Neural cell (in vitro differentiated cells): ENCODE data around the gene USP31. TPM values are rescaled to one million over a fixed set of nuclear protein-coding genes. Genes with fewer than 3 reads are reported as not detected.

Source experiments
- H2AFZ ChIP-seq: fragments of 200-600, 300-800 bp; sonication (generic), shearing (Covaris generic); 2 replicates; pipeline ENCODE4 v1.6.0; 2014; ENCODE audit warnings: low read depth, mild to moderate bottlenecking, antibody characterized with exemption, low read length, moderate library complexity
- H3F3A ChIP-seq: fragments of 200-600 bp; shearing (Covaris generic); 2 replicates; pipeline ENCODE4 v1.6.1; 2016; ENCODE audit warnings: mild to moderate bottlenecking, moderate library complexity, mixed read lengths, antibody characterized with exemption, low read length; ENCODE audit not compliant: insufficient read depth, poor library complexity, severe bottlenecking
- H3K27ac ChIP-seq: fragments of 200-600, 300-800 bp; sonication (generic), shearing (Covaris generic); 2 replicates; pipeline ENCODE4 v1.5.1; 2014; ENCODE audit warnings: mild to moderate bottlenecking, low read length, moderate library complexity
- H3K27me3 ChIP-seq: fragments of 300-800, 200-600 bp; sonication (generic), shearing (Covaris generic); 2 replicates; pipeline ENCODE4 v1.6.0; 2014; ENCODE audit warnings: mild to moderate bottlenecking, low read depth, low read length, moderate library complexity; ENCODE audit not compliant: insufficient read depth
- H3K36me3 ChIP-seq: fragments of 300-800, 200-600 bp; sonication (generic), shearing (Covaris generic); 2 replicates; pipeline ENCODE4 v1.5.1; 2014; ENCODE audit warnings: mild to moderate bottlenecking, antibody characterized with exemption, low read length, moderate library complexity; ENCODE audit not compliant: insufficient read depth
- H3K4me2 ChIP-seq: fragments of 300-800, 200-600 bp; sonication (generic), shearing (Covaris generic); 2 replicates; pipeline ENCODE4 v1.6.0; 2014; ENCODE audit warnings: mild to moderate bottlenecking, low read length
- H3K4me3 ChIP-seq: fragments of 300-800, 200-600 bp; sonication (generic), shearing (Covaris generic); 2 replicates; pipeline ENCODE4 v1.5.1; 2014; ENCODE audit warnings: mild to moderate bottlenecking, low read length, moderate library complexity
- H3K79me2 ChIP-seq: fragments of 200-600 bp; shearing (Covaris generic); replicated peaks from 2 replicates; pipeline ENCODE4 v1.6.0; 2014; ENCODE audit warnings: mild to moderate bottlenecking, low read length, moderate library complexity; ENCODE audit not compliant: insufficient read depth
- H3K9ac ChIP-seq: fragments of 300-800, 200-600 bp; sonication (generic), shearing (Covaris generic); 2 replicates; pipeline ENCODE4 v1.6.1; 2016; ENCODE audit warnings: mild to moderate bottlenecking, low read length, mixed read lengths
- H3K9me2 ChIP-seq: fragments of 200-600 bp; shearing (Covaris generic); 2 replicates; pipeline ENCODE4 v1.6.1; 2016; ENCODE audit warnings: mild to moderate bottlenecking, low read length, mixed read lengths; ENCODE audit not compliant: insufficient read depth
- H3K9me3 ChIP-seq: fragments of 200-600, 300-800 bp; sonication (generic), shearing (Covaris generic); 2 replicates; pipeline ENCODE4 v1.6.1; 2016; ENCODE audit warnings: mild to moderate bottlenecking, mixed run types, low read length, moderate library complexity, mixed read lengths
- H4K20me1 ChIP-seq: fragments of 200-600 bp; shearing (Covaris generic); 2 replicates; pipeline ENCODE4 v1.6.1; 2016; ENCODE audit warnings: mild to moderate bottlenecking, mixed run types; ENCODE audit not compliant: insufficient read depth
- EP300 ChIP-seq: fragments of 450-650 bp; conservative IDR thresholded peaks from 2 replicates; pipeline ENCODE4 v1.6.1; 2014; ENCODE audit warnings: antibody characterized with exemption, mild to moderate bottlenecking, moderate library complexity; ENCODE audit not compliant: poor library complexity, severe bottlenecking
- EZH2 ChIP-seq: fragments of 200-600, 300-800 bp; shearing (Covaris generic), sonication (generic); IDR thresholded peaks from 2 replicates; pipeline ENCODE4 v1.6.1; 2014; ENCODE audit warnings: antibody characterized with exemption, low read length, borderline replicate concordance, mild to moderate bottlenecking; ENCODE audit not compliant: insufficient read depth, poor library complexity, severe bottlenecking
- MXI1 ChIP-seq: fragments of 450-650 bp; conservative IDR thresholded peaks from 2 replicates; pipeline ENCODE4 v1.6.1; 2014; ENCODE audit warnings: antibody characterized with exemption, mild to moderate bottlenecking; ENCODE audit not compliant: poor library complexity, severe bottlenecking
- POLR2AphosphoS5 ChIP-seq: IDR thresholded peaks from 2 replicates; pipeline ENCODE4 v1.6.1; 2012
- RAD21 ChIP-seq: fragments of 450-650 bp; conservative IDR thresholded peaks from 2 replicates; pipeline ENCODE4 v1.6.1; 2014; ENCODE audit warnings: antibody characterized with exemption, mild to moderate bottlenecking, moderate library complexity
- SMC3 ChIP-seq: fragments of 450-650 bp; conservative IDR thresholded peaks from 2 replicates; pipeline ENCODE4 v1.6.1; 2014; ENCODE audit warnings: antibody characterized with exemption, mild to moderate bottlenecking, moderate library complexity; ENCODE audit not compliant: poor library complexity
- TAF1 ChIP-seq: IDR thresholded peaks from 2 replicates; pipeline ENCODE4 v1.6.1; 2012; ENCODE audit warnings: low read depth
- polyA plus RNA-seq: library from polyadenylated mRNA; depleted of rRNA; stranded (reverse); fragments of >200 nt; gene quantifications from 2 replicates; pipeline ENCODE4 v1.2.3, GENCODE V29; 2014
- TF ChIP-seq, protein P1 (sequence below): IDR thresholded peaks from 2 replicates; pipeline ENCODE4 v1.6.1; 2012; ENCODE audit warnings: borderline replicate concordance
- TF ChIP-seq, protein P2 (sequence below): fragments of 450-650 bp; IDR thresholded peaks from 2 replicates; pipeline ENCODE4 v1.5.1; 2014; ENCODE audit warnings: antibody characterized with exemption, mild to moderate bottlenecking, moderate library complexity; ENCODE audit not compliant: poor library complexity, severe bottlenecking

USP31 gene
- polyA plus RNA-seq, 1 donor from 2014 or later: 5.8 TPM

DNA sequence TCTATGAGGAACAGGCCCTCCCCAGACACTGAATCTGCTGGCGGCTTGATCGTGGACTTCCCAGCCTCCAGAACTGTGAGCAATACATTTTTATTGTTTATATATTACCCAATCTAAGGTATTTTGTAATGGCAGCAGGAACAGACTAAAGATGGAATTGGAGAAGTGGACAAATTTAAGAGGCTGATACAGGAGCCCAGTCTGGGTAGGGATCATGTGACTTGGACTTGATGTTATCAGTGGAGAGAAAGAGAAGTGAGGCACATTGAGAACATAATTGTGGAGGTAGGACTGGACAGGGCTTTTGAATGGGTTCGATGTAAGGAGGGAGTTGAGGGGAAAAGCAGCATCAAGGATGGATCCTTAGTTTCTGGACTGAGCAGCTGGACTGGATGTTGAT, 93.8 kb downstream of the USP31 start:
- no peak overlapping the region for H3K4me3 ChIP-seq
- H3K79me2 ChIP-seq: no peaks in the 10 kb centered on the region
- H3K9me3 ChIP-seq: peaks cover 3% of the 10 kb centered on the region
- H3F3A ChIP-seq: no peaks in the 10 kb centered on the region
- no peaks in the 10 kb centered on the region for H3K9me2 ChIP-seq
- no peak overlapping the region for H3K9ac ChIP-seq
- H2AFZ ChIP-seq: no peak overlapping the region
- H3K27ac ChIP-seq: no peak overlapping the region
- H4K20me1 ChIP-seq: no peaks in the 10 kb centered on the region
- H3K36me3 ChIP-seq: no peaks in the 10 kb centered on the region
- TF ChIP-seq EZH2 (no peak), POLR2AphosphoS5 (no peak), SMC3 (no peak), RAD21 (no peak), EP300 (no peak), TAF1 (no peak), MXI1 (no peak)
- TF ChIP-seq, protein P1, sequence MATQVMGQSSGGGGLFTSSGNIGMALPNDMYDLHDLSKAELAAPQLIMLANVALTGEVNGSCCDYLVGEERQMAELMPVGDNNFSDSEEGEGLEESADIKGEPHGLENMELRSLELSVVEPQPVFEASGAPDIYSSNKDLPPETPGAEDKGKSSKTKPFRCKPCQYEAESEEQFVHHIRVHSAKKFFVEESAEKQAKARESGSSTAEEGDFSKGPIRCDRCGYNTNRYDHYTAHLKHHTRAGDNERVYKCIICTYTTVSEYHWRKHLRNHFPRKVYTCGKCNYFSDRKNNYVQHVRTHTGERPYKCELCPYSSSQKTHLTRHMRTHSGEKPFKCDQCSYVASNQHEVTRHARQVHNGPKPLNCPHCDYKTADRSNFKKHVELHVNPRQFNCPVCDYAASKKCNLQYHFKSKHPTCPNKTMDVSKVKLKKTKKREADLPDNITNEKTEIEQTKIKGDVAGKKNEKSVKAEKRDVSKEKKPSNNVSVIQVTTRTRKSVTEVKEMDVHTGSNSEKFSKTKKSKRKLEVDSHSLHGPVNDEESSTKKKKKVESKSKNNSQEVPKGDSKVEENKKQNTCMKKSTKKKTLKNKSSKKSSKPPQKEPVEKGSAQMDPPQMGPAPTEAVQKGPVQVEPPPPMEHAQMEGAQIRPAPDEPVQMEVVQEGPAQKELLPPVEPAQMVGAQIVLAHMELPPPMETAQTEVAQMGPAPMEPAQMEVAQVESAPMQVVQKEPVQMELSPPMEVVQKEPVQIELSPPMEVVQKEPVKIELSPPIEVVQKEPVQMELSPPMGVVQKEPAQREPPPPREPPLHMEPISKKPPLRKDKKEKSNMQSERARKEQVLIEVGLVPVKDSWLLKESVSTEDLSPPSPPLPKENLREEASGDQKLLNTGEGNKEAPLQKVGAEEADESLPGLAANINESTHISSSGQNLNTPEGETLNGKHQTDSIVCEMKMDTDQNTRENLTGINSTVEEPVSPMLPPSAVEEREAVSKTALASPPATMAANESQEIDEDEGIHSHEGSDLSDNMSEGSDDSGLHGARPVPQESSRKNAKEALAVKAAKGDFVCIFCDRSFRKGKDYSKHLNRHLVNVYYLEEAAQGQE: no peak
- TF ChIP-seq, protein P2, sequence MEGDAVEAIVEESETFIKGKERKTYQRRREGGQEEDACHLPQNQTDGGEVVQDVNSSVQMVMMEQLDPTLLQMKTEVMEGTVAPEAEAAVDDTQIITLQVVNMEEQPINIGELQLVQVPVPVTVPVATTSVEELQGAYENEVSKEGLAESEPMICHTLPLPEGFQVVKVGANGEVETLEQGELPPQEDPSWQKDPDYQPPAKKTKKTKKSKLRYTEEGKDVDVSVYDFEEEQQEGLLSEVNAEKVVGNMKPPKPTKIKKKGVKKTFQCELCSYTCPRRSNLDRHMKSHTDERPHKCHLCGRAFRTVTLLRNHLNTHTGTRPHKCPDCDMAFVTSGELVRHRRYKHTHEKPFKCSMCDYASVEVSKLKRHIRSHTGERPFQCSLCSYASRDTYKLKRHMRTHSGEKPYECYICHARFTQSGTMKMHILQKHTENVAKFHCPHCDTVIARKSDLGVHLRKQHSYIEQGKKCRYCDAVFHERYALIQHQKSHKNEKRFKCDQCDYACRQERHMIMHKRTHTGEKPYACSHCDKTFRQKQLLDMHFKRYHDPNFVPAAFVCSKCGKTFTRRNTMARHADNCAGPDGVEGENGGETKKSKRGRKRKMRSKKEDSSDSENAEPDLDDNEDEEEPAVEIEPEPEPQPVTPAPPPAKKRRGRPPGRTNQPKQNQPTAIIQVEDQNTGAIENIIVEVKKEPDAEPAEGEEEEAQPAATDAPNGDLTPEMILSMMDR: no peak
- H3K27me3 ChIP-seq: no peaks in the 10 kb centered on the region
- no peak overlapping the region for H3K4me2 ChIP-seq

DNA sequence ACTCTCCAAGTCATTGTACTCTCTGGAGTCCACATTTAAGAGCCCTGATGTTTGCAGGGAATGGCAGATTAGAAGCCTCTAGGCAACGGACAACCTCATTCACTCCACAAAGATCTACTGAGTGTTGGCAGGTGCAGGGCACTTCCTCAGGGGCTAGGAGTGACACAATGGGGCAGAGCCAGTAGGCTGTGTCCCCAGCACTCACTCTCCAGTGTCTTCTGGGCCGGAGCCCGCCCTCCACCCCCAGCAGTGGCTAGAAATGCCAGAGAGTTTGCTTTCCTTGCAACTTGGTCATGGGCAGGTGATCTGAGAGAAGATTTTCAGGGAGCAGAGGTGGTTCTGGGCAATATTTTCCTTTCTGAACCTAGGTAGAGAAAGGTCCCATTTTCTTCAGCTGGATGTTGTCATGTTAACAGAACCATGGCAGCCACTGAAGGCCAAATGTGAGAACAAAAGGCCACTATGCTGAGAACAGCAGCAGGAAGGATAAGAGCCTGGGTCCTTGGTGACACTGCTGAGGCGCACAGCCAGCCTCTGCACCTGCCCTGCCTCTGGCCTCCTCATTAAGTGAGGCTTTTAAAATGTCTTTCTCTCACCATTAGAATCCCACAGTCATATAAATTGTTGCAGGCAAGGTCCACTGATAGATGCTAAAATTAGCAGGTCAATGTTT, 96.2 kb downstream of the USP31 start:
- no peak overlapping the region for H3K27ac ChIP-seq
- peaks cover 3% of the 10 kb centered on the region for H3K9me3 ChIP-seq
- H4K20me1 ChIP-seq: no peaks in the 10 kb centered on the region
- H3K27me3 ChIP-seq: no peaks in the 10 kb centered on the region
- H3K9ac ChIP-seq: no peak overlapping the region
- TF ChIP-seq, protein P2: no peak
- TF ChIP-seq, protein P1: no peak
- TF ChIP-seq TAF1 (no peak), EZH2 (no peak), POLR2AphosphoS5 (no peak), MXI1 (no peak), EP300 (no peak), SMC3 (no peak), RAD21 (no peak)
- no peaks in the 10 kb centered on the region for H3K9me2 ChIP-seq
- no peak overlapping the region for H3K4me3 ChIP-seq
- H3K36me3 ChIP-seq: no peaks in the 10 kb centered on the region
- H2AFZ ChIP-seq: no peak overlapping the region
- no peaks in the 10 kb centered on the region for H3K79me2 ChIP-seq
- no peak overlapping the region for H3K4me2 ChIP-seq
- H3F3A ChIP-seq: no peaks in the 10 kb centered on the region
